Measurements from ENCODE around the gene FARSB.
A peak's percentile ranks its signal among the peaks of the same experiment; 100 is the strongest.
"Not testable (repeated sequence)": the region's sequence is repeated elsewhere in the genome, so short reads cannot be mapped to it uniquely, and the experiment has no call there.

Gene FARSB

GRCh38 chr2:222604749-222605515, 51.0 kb downstream of the FARSB start:
- DNase-seq = no peak

GRCh38 chr2:222603501-222603900, 52.4 kb downstream of the FARSB start:
- no peak for DNase-seq

GRCh38 chr2:222598611-222599010, 57.3 kb downstream of the FARSB start:
- DNase-seq = no peak

- DNase-seq = no peak
Observed at GRCh38 chr2:222595581-222595980, 60.3 kb downstream of the FARSB start.

- no peak for DNase-seq
Observed at GRCh38 chr2:222594679-222595078, 61.2 kb downstream of the FARSB start.

- DNase-seq = no peak
Observed at GRCh38 chr2:222592176-222592575, 63.7 kb downstream of the FARSB start.

- DNase-seq = no peak
Observed at GRCh38 chr2:222591661-222592060, 64.2 kb downstream of the FARSB start.

- DNase-seq = not testable (repeated sequence)
Observed at GRCh38 chr2:222584589-222584988, 71.3 kb downstream of the FARSB start.

DNA sequence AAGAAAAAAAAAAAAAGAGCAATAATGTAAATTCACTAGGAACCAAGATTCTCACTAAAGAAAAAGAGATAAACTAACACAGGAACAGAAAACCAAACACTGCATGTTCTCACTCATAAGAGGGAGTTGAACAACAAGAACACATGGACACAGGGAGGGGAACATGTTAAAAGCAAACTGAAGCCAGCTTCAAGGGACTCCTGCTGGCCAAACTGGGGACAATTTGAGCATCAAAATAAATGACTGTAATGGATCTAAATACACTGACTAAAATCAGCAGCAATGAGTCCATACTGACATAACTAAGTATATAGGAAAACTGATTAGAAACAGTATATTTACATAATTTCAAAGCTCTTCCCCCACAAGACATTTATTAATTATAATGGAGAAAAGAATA, 73.0 kb downstream of the FARSB start:
- DNase-seq = no peak

DNA sequence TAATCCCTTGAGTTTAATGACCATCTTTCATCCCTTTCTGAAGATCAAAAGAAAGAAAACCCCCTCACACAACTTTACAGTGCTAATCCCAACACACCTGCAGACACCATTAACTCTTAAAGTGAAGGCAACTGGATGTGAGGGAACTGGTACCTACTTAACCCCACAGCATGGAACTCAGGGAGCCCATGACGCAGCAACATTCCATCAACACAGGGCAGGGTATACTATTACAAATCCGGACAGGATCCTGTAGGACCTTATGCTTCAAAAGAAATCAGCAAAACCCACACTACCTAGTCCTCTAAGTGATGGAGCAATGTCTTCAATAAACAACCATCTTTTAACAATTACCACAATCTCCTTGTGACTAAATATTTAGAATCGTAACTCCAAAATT, 78.6 kb downstream of the FARSB start:
- no peak for DNase-seq

GRCh38 chr2:222576171-222577081, 79.5 kb downstream of the FARSB start:
- DNase-seq = no peak

GRCh38 chr2:222575618-222576017, 80.3 kb downstream of the FARSB start:
- no peak for DNase-seq

DNA sequence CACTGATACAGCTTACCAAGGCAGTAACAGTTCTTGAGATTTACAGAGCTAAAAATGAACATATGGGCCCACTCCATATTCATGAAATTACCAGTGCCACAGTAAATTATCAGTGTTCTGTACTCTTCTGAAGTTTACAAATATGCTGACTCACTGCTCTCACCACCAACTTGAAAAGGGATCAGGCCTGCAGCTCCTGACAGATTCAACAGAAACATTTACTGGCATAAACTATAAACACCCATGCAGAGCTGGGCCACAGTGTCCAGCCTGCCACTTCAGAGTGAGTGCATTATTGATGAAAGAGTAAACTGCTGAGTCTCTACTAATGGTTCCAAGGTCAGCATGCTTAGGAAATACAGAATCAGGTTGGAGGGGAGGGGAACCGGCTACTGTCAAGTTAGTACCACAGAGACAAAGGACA, 83.1 kb downstream of the FARSB start:
- no peak for DNase-seq

DNA sequence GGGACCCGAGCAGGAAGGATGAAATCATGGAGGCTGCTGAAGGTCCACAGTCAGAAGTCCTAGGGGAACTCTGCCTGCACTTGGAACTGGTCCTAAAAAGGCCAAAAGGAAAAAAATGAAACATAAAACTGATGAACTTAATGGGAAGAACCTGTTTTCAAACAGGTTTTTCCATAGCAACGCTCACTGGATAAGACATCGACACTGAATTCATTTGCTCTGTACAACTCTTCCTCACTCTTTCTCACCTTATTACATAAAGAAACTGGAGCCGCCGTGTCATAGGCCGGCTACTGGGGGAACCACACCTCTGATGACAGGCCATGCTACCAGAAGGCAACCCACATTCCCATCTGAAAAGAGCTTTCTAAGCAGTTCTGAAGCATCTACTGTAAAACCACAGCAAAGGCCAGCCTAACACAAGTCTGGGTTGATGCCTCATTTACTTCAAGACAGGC, 83.6 kb downstream of the FARSB start:
- DNase-seq = no peak

DNA sequence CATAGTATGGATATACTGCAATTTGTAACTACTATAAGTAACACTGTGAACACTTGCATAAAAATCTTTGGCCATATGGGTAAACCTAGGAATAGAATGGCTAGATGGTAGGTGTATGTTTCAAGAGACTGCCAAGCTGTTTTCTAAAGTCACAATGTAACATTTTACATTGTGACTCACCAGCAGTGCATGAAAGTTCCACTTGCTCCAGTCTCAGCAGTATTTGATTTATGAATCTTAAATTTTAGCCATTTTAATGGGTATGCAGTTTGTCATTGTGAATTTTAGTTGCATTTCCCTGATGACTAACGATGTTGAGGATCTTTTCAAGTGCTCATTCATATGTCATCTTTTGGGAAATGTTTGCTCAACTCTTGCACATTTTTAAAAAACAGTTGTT, 86.1 kb downstream of the FARSB start:
- DNase-seq = no peak

DNA sequence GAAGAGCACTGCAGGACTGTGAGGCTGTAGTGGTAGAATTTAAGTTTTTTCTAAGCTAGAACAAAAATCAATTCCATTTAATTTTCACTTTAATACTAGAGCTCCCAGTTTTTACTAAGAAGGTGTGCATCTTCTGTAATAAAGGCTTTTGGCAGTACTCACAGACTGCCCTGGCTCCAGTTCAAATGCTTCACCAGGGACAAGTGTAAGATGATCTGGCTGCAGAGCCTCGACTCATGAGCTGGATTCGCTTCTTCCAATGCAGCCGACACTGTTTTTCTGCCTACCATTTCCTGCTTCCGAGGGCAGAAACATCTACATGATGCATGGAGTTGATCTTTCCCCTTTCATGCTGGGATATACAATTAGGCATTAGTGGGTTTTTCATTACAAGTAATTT, 87.0 kb downstream of the FARSB start:
- peak in 1 of 14 donors; percentile 48 for DNase-seq

GRCh38 chr2:222566229-222566628, 89.7 kb downstream of the FARSB start:
- DNase-seq = no peak

- no peak for DNase-seq
Observed at GRCh38 chr2:222563936-222564335, 92.0 kb downstream of the FARSB start.

GRCh38 chr2:222563106-222563718, 92.7 kb downstream of the FARSB start:
- peak in 1 of 14 donors; percentile 13 for DNase-seq

DNA sequence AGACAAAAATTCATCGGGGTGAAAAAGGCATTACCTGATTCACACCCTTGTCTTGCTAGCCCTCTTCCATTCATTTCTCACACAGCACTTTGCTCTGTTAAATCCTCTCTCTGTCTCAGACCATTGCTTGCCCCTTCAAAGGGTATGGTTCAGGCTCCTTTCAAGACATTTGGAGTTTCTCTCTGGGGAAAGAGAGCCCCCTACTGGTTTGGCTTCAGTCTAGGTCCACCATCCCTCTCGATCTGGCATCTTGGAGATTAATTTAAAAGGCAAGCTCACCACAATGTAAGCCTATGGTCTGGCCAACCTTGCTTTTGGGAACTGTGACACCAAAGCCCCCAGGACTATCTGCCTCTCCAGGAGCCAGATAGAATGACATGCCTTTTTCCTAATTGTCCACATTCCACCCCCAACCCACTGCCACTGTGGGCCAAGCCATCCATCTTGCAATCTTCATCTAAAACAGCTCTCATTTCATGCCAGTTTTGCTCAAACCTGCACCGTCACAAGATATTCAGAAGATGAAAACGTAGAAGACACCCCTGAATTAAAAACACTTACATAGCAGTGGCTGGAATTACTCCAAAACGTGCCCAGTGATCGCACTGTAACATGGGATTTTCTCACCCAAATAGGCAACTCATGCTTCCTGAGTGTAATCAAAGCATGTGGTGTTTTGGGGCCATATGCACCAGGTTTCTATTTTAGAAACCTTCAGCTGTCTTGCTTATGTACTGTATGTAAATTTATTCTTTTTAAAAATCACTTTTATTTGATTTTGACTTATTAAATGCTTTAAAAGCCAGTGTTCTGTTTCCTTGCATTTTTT, 93.9 kb downstream of the FARSB start:
- peak in 4 of 14 donors; percentile 7 to 41 (median 10) for DNase-seq

DNA sequence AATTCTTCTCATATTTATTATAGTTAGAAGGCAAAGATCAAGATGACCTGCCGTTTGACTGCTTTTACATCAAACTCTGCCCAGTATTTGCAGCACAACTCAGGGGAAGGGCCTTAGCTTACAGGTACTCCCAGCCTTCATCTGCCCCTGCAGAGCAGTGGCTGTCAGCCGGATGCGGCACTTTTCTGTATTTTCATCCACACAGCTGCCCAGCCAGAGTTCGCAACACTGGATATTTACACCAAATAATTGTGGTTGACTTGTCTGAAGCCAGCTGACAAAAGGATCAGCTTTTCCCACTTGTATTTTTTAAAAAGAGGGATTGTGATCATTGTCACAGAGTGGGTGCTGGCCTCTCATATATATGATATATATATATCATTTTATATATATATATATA, 94.7 kb downstream of the FARSB start:
- DNase-seq = no peak

GRCh38 chr2:222554517-222554916, 101.4 kb downstream of the FARSB start:
- no peak for DNase-seq
